HK-2 (cell line): ENCODE measurements around the gene RAD23B.

Experiments
- DNase-seq: peaks from one replicate; pipeline ENCODE4 v3.0.0-alpha.2; 2018; ENCODE audit not compliant: unreplicated experiment

The RAD23B gene

DNA sequence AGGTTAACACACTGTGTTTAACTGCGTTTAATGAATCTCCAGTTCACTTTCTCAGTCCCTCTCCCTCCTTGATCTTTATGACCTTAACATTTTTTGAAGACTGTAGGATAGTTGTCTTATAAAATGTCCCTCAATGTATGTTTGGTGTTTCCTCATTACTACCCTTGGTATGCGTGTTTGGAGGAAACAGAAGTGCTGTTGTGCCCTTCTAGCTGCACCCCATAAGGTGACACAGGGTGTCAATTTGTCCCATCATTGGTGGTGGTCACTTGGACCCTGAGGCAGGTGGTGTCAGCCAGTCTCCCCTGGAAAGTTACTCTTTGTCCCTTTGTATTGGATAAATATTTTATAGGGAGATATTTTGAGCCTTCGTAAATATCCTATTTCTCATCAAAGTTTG lies 52.3 kb downstream of the RAD23B start:
- no peak for DNase-seq

DNA sequence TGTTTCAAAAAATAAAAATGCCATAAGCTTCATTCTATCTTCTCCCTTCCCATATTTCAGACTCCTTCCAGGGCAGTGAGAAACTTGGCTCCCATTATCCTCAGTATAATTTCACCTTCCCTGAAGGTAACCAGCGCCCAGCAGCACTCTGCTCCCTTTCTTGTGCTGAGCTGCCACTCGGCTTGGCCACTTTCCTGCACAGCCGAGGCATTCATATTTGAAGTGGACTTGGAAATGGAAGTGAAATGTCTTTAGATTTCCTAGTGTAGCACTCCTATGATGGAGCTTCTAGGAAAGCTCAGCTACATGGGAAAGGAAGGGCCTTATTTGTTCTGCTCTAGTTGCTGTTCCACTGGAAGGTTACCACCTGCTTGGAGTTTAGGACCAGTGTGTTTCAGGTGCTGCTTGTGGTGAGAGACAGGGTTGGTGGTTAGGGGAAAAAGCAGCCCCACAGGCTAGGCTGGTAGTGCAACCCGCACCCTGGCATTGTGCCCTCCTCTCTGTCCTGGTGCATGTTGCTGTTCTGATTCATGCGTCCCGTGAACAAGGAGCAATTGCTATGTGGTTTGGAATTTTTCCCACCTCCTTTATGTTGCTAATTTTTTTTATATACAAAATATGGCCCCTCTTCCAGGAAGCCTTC lies 53.8 kb downstream of the RAD23B start:
- no peak for DNase-seq

DNA sequence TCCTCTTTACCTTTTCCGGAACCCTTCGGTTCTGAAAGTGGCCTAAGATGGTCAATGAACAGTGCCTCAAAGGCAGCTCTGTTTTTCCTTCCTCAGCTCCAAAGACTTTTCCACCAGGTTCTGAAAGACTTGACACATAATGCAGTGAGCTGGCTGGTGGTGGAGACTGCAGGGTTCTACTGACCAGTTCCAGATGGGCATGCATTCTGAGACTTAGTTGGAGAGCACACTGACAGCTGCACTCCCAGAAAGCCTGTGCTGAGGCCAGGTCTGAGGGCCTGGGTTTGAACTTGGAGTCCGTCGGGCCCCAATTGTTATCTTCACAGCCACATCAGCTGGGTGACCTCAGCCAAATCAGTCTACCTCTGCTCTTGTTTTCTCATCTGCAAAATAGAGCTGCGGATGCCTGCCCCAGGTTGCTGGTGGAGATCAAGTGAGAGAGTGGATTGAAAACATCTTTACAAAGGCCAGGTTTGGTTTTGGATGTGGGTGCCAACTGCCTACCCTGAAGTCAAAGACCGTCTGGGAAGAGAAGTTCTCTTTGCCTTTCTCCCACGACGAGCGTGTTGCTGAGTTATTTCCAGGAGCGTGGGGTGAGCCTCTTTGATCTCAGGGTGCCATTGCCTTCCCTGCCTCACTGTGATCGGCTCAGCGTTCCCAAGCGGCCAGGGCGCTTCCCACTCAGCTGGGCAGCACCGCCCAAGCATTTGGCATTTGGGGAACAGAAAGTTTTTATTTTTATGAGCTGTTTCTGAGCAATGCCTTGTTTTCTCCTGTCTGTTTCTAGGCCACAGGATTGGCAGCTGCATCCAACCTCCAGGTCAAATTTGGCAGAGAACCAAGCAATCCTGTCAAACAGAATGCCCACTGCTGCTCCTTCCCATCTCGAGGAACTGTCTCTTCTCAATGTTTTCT lies 54.9 kb downstream of the RAD23B start:
- DNase-seq, result no peak

DNA sequence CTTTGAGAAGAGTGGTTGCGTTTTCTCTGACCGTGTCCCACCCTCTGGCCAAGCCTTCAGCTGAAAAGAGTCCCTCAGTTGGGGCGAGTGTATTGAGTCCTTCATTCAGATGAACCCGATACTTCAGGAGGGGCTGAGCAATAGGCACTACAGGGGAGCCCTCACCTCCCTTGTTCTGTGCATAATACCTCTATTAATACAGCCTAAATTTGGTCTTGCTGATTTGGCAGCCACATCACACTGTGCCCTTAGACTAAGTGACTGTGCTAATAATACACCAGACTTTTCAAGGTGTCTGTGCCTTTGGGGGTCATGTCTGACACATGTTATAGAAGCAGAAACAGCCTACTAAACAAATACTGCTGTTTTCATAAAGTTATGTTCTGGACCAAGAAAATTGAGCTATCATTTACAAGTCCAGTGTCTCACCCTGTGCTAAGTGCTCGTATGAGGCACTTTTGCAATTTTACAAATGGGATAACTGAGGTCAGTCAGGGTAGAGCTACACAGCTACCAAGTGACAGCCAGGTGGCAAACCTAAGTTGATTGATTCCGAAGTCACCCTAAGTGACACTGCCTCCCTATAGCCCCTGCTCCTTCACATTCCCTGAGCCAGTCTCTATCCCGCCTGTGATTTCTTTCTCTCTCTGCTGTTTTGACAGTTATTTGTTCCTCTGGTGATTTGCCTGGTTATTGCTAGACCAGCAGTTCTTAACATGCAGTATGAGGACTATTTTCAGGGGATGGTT lies 56.0 kb downstream of the RAD23B start:
- no peak for DNase-seq

DNA sequence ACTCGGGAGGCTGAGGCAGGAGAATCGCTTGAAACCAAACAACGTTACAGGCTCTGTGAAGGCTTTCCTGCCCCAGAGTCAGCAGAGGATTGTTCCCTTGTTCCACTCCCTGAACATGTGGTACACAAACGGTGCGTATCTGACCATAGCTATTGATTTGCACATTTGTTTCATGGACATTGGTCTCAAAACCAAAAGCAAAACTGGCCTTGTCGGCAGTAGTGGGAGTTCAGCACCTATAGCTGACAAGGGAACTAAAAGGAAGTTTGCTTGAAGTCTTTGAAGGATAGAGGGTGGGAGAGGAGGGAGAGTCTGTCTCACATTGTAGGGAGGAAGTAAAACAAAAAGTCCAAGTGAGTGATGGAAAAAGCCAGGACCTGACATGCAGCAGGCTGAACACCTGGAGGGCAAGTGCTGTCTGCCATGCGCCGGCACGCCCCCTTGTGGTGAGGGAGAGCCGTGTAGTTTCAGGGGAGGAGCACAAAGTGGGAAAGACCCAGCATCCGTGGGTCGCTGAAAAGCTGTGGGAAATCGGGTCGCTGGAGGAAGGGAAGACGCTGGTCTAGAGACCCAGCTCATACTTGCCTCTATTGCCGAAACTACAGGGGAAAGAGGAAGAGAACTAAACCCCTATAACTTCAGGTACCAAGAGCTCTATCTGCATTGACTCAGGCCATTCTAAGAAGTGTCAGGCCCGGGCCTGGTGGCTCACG lies 58.0 kb downstream of the RAD23B start:
- DNase-seq, result peak; percentile 81

DNA sequence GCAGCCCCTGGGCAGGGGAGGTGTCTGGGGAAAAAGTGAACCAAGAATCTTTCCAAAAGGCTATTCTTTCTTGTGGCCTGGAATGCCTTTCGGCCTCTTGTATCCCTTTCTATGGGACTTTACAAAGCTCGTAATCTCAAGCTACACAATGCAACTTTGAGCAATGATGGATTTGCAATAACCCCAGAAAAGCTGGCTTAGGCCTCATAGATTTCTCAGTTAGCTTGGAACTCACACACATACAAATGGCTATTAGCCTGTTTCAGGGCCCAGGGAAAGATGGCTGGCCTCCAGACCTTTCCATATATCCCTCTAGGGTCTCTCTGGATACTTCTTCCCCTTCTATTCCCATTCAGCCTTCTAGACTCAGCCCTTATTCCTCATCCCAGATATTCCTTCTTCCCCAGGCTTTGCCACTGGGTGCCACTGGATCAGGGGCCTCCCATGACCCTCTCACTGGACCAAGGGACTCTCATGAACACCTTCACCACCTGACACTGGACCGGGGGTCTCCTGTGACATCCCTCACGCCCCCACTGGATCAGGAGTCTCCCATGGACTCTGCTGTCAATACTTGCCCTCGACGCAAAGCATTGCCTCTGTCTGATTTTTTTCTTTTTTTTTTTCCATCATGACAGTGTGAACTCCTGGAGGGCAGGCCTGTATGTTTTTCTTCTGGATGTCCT lies 59.5 kb downstream of the RAD23B start:
- no peak for DNase-seq

DNA sequence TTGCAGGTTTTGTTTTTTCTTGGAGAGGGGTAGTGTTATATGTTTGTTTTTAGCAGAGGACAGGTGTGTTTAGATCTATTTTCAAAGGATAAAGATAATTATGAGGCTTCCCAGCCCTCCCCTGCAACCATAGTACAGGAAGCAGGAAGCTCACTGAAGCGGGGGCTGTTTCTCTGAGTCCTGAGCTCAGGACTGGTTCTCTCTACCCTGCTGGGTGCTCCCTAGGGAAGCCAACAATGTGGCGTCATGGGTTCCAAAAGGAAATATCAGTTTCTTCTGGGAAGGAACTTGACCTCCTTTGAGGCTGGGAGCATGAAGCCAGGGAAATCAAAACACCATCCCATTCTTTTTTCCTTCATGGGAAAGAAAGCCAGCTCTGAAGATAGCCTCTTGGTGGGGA lies 62.2 kb downstream of the RAD23B start:
- no peak for DNase-seq

DNA sequence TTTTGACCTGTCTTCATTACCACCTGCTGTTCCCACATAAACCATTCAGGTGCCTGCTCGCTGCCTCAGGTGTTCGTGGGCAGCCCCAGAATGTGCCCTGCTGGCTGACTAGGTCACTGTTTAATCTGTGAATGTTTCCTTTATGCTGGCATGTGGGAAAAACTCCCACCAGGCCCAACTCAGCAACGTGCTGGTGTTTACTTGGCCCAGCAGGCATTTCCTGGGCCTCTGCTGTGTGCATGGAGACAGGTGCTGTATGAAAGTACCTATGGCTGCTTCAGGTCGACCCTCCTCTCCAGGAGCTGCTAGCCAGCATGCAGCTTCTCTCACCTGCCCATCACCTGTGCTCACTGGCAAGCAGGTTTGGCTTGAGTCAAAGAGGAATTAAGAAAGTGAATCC lies 65.8 kb downstream of the RAD23B start:
- no peak for DNase-seq

DNA sequence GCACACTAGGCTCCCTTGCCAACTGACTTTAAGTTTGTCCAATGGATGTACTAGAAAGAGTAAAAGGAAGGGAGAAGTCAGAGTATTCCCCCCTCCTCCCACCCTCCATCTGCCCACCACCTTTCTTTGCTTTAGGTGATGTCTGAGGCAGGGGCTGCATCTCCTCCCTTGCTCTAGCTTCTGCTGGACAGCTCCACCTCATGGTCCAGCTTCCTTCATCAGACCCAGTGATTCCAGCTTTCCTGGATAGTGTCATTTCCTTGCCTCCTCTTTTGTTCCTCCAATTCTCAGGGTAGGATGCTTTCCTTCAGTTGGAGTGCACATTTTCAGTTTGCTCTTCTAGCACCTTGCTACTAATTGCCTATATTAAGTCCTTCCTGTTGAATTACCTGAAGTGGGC lies 67.4 kb downstream of the RAD23B start:
- DNase-seq, result no peak

DNA sequence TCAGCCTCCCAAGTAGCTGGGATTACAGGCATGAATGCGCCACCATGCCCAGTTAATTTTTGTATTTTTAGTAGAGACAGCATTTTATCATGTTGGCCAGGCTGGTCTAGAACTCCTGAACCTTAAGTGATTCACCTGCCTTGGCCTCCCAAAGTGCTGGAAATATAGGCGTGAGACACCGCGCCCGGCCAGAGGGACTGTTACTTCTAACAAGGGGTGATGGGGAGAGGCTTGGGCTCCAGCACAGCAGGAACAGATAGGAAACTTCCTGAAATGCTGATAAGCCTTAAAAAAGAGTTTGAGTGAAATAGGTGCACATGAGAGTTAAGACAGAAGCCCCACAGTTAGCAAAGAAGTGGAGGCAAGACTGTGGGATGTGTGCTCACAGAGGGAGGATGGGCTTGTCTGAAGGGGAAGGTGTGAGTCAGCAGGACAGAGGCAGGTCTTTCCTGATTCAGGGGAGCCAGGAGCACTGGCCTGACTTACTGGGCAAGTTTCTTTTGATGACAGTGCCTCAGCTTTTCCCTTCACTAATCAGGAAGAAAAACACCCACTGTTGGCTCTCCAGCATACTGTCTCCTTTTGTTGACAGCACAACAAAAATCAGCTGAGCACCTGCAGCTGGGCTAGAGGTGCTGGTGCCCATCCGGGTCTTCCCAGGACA lies 68.4 kb downstream of the RAD23B start:
- DNase-seq, result no peak

DNA sequence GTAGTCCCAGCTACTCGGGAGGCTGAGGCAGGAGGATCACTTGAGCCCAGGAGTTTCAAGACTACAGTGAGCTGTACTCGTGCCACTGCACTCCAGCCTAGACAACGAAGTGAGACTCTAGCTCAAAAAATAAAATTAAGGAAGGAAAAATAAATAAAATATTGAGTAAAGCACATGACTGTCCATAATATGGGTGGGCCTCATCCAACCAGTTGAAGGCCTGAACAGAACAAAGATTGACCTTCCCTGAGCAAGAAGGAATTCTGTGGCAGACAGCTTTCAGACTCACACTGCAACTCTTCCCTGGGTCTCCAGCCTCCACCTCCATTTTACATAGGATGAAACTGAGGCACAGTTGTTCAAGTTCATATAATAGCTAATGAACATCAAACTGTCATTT lies 72.3 kb downstream of the RAD23B start:
- DNase-seq, result no peak

DNA sequence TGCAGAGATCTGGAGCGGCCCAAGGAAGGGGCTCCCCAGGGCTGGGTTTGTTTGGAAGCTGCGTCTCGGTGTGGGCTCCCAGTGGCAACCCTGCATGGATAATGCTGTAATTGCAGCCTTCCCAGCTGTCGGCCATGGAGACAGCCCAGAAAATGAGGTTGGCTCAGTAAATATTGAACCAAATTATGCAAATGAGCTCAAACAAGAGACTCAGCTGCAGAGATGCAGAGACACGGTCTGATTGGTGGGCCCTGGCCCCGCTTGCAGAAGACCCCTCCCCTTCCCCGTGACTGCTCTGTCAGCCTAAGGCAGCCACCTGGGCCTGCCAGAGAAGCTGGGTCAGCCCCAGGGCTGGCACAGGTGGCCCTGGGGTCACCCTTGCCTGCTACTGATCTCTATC lies 75.9 kb downstream of the RAD23B start:
- DNase-seq, result no peak

DNA sequence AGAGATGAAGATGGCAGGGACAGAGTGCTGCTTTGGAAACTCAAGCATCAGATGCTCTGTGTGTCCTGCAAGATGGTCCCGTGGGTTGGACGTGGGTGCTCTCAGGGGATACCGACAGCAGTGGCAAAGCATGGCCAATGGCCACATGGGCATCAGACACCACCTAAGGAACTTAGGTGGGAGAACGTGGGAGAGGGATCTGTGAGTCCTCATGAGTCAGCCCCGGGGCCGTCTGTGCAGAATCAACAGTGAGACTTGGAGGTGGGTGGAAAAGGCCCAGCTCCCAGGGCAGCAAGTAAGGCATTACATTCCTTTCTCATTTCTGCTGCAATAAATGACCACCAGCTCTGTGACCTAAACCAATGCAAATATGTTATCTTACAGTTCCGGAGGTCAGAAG lies 77.0 kb downstream of the RAD23B start:
- DNase-seq, result no peak

DNA sequence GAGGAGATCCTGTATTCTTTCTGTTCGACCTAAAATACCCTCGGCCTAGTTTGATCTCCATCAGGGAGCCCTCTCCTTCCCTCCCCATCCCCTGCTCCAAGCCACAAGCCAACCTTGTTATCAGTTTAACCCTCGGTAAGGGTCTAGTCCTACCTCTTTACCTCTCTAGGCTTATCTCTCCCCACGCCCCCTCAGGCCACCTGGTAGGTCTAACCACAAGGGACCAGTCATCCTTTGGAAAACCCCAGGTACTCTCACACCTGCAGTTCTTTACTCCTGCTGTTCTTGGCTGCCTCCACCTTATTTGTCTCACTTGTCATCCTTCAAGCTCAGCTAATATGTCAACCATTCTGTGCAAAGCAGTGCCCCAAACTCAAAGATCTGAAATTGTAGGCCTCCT lies 78.7 kb downstream of the RAD23B start:
- DNase-seq, result no peak

DNA sequence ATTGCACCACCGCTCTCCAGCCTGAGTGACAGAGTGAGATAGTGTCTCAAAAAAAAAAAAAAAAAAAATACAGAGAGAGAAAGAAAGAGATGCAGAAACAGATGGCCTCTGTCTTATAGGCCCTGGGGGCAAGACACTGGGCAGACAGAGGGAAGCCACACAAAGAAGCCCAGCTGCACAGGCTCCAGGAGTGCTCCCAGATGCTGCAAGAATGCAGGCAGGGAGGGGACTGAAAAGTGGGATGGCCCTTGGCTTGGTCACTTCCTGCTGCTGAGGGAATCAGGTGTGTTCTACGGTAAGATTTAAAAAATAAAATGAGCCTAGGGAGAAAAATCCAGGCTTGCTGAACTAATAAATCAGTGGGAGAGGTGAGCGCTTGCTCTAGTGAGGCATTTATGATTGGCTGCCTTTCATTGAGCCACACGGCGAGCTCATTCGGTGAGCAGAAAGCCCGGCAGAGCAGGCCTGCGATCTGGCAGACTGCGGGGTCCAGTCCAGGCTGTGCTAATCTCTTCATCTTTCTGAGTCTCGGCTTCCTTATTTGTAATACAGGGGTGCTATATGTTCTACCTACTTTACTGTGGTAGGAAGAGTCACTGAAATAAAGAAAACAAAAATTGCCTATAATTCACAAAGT lies 80.6 kb downstream of the RAD23B start:
- DNase-seq, result no peak

DNA sequence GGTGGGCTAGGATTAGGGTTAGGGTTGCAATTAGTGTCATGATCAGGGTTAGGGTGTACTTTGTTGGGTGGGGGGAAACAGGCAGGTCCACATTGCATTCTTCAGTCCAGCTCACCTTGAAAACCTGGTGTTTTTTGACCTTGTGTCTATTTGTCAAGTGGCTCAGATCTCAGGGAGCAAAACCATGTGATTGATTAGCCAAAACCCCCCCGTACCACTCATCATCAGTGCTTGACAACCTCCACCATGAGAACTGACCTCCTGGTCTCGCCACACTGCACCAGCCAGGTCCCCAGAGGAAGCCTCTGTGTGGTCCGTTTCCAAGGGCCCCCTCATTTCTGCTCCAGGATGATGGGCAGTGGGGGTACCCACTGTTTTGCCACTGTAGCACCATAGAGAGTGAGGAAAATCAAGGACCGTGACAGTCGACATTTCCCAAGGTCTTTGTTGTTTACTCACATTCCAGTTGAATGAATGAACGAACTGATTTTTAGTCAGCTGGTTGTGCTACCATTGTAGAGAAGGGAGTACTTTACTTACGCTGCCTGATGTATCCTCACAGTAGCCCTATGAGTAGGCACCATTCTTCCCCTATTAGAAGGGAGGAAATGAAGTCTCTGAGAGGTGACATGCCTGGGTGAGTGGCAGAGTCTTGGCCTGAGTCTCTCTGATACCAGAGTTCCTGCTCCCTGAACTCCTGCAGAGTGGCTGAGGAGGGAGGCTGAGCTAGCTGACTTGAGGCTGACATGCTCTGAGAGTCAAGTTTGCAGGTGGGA lies 84.8 kb downstream of the RAD23B start:
- no peak for DNase-seq

DNA sequence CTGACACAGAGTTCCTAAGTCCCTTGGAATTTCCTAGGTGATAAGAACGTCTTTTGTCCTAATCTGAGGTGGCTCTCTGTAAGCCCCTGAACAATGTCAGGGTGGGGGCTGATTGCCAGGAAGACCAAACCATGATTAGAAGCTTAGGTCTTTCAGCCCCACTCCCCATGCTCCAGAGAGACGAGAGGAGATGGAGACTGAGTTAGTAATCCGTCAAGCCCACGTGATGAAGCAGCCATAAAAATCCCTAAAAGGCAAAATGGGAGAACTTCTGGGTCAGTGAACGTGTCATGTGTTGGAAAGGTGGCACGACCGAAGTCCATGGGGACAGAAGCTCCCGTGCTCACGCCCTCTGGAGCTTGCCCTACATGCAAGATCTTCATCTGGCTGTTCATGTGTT lies 85.6 kb downstream of the RAD23B start:
- DNase-seq, result no peak

DNA sequence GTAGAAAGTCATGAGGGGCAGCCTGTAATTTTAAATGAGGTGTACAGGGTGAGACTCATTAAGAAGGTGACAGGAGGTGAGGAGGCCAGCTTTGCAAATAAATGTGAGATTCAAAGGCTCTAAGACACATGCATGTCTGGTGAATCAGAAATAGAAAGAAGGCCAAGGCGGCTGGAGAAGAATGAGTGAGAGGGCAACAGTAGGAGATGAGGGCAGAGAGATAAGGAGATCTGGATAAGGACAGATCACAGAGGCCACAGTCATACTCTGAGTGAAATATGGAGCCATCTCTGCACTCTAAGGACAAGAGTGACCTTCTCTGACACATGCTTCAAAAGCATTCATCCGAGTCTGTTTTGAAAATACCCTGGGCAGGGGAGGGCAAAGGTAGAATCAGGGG lies 90.7 kb downstream of the RAD23B start:
- DNase-seq, result no peak

DNA sequence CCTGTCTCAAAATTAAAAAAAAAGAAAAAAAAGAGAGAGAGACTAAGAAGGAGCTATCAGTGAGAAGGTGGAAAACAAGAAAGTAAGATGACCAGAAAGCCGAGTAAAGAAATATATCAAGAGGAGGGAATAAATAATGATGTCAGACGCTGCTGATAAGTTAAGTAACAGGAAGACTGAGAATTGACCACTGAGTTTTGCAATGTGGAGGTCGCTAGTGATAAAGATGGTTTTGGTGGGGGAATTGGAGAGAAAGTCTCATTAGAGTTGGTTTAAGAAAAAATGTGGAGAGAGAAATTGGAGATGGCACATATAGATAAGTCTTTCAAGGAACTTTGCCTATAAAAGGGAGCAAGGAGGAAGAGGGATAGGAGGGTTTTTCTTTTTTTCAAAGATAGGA lies 91.9 kb downstream of the RAD23B start:
- DNase-seq, result no peak
